ENCODE data around the gene TTC28. TPM values are rescaled to one million over a fixed set of nuclear protein-coding genes. Genes with fewer than 3 reads are reported as not detected.
"Not testable (repeated sequence)": the region's sequence is repeated elsewhere in the genome, so short reads cannot be mapped to it uniquely, and the experiment has no call there.

TTC28 gene
- total RNA-seq, 1 donor from 2014 or later, result 79.5 TPM

DNA sequence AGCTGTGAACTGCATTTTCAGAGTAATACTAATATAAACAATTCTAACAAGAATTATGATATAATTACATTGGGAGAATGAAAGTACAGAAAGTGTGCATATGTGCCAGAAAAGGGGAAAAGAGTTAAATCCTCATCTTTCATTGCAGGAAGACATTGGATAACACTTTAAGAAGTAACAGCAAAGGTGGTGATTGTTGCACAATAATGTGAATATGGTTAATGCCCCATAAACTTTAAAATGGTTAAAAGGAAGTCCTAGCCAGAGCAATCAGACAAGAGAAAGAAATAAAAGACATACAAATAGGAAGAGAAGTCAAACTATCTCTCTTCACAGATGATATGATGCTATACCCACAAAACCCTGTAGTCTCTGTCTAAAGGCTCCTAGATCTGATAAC is 111.5 kb downstream of the TTC28 start:
- no peak for DNase-seq (ENCODE audit: low spot score in 2 of 2)
- no peak for FAIRE-seq

DNA sequence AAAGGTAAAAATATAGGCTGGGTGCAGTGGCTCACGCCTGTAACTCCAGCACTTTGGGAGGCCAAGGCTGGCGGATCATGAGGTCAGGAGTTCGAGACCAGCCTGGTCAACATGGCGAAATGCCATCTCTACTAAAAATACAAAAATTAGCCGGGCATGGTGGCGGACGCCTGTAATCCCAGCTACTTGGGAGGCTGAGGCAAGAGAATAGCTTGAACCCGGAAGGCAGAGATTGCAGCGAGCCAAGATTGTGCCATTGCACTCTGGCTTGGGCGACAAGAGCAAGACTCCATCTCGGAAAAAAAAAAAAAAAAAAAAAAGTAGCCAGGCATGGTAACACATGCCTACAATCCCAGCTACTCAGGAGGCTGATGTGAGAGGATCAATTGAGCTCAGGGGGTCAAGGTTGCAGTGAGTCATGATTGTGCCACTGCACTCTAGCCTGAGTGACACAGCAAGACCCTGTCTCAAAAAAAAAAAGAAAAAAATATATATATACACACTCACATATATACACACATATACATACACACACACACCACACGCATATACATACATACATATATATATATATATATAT is 112.6 kb downstream of the TTC28 start:
- not testable (repeated sequence) for DNase-seq (ENCODE audit: low spot score in 2 of 2); FAIRE-seq

DNA sequence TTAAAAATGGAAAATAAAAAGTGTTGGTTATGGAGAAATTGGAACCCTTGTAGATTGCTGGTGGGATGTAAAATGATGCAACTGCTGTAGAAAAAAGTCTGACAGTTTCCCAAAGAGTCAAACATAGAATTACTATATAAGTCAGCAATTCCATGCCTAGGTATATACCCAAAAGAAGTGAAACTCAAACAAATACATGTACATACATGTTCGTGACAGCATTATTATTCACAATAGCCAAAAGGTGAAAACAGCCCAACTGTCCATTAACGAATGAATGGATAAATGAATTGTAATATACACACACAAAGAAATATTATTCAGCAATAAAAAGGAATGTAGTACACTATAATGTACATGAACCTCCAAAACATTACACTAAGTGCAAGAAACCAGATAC is 116.0 kb downstream of the TTC28 start:
- no peak for FAIRE-seq
- no peak for DNase-seq (ENCODE audit: low spot score in 2 of 2)

DNA sequence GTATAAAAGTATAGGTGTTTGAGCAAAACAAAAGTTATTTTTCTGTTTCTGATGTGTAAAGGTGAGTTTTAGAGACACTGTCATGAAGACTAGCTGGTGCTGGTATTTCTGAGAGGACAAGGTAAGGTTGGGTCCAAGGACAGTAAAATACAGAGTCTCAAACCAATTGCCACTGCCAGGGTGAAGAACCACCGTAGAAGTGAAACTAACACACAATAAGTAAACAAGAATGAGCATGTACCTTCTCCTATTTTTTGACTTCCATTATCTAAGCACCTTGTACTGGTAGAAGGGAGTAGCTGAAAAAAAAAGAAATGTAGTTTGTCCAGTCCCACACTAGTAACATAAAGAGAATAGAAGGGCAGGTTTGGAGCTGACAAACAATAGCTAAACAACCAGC is 117.3 kb downstream of the TTC28 start:
- no peak for FAIRE-seq
- no peak for DNase-seq (ENCODE audit: low spot score in 2 of 2)

DNA sequence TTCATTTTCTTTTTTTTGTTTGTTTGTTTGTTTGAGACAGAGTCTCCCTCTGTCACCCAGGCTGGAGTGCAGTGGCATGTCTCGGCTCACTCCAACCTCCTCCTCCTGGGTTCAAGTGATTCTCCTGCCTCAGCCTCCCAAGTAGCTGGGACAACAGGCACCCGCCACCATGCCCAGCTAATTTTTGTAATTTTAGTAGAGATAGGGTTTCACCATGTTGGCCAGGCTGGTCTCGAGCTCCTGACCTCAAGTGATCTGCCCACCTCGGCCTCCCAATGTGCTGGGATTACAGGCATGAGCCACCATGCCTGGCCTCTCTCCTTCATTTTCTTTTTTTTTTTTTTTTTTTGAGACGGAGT is 118.9 kb downstream of the TTC28 start:
- not testable (repeated sequence) for FAIRE-seq; DNase-seq (ENCODE audit: low spot score in 2 of 2)

DNA sequence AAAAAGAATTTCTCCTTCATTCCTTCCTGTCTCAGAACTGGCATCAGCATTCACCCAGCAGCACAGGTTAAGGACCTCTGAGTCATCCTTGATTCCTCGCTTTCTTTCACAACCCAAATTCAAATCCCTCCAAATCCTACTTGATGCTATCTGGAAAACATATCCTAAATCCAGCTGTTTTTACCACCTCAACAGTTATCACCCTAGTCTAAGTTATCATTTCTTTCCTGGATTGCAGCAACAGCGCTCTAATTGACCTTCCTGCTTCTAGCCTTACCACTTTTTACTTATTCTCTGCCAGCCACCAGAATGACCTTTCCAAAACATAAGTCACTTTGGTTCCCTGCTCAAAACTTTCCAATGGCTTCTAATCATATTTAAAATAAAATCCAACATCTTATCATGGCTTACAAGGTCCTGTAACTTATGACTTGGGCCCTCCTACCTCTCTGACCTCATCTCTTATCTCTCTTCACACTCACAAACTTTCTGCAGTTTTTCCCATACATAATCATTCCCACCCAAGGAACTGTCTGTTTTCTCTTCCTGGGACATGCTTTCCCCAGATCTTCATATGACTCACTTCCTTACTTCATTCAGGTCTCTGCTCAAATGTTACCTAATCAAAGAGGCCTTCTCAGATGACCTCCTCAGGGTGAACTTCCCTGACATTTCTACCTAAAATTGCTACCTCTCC is 119.4 kb downstream of the TTC28 start:
- FAIRE-seq (no peak), DNase-seq (ENCODE audit: low spot score in 2 of 2) (no peak)

DNA sequence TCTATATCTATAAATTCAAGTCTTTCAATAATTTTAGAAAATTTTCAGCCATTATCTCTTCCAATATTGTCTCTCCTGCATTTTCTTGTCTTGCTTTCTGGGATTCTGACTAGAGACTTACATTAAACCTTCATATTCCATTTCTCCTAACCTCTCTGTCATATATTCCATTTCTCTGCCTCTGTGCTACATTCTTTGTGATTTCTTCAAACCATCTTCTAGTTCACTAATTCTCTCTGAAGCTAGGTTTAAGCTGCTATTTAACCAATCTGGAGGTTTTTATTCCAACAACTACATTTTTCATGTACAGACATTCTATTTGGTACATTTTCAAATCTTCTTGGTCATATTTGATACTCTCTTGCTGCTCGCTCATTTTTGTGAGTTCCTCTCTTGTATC is 122.5 kb downstream of the TTC28 start:
- no peak for FAIRE-seq
- DNase-seq (ENCODE audit: low spot score in 2 of 2), result no peak

DNA sequence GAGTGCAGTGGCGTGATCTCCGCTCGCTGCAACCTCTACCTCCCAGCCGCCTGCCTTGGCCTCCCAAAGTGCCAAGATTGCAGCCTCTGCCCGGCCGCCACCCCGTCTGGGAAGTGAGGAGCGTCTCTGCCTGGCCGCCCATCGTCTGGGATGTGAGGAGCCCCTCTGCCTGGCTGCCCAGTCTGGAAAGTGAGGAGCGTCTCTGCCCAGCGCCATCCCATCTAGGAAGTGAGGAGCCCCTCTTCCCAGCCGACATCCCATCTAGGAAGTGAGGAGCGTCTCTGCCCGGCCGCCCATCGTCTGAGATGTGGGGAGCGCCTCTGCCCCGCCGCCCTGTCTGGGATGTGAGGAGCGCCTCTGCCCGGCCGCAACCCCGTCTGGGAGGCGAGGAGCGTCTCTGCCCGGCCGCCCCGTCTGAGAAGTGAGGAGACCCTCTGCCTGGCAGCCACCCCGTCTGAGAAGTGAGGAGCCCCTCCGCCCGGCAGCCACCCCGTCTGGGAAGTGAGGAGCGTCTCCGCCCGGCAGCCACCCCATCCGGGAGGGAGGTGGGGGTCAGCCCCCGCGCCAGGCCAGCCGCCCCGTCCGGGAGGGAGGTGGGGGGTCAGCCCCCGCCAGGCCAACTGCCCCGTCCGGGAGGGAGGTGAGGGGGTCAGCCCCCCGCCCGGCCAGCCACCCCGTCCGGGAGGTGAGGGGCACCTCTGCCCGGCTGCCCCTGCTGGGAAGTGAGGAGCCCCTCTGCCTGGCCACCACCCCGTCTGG is 126.4 kb downstream of the TTC28 start:
- not testable (repeated sequence) for FAIRE-seq; DNase-seq (ENCODE audit: low spot score in 2 of 2)

DNA sequence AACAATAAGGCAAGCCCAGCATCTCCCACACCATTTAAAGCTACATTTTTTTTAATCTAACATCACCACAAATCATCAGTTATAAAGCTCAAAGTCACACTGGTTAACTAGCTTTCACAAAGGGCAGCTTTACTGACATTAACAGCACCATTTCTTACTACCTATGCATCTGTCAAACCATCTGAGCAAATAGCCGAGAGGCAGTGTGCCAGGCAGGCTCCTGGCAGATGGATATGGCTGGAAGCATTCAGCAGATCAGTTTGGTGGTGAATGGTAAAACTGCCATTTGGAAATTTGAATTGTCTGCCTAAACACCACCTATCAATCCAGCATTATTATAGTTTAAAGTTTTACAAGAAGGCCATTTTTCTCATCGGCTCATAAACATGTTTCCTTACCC is 131.2 kb downstream of the TTC28 start:
- DNase-seq (ENCODE audit: low spot score in 2 of 2) (no peak), FAIRE-seq (no peak)

DNA sequence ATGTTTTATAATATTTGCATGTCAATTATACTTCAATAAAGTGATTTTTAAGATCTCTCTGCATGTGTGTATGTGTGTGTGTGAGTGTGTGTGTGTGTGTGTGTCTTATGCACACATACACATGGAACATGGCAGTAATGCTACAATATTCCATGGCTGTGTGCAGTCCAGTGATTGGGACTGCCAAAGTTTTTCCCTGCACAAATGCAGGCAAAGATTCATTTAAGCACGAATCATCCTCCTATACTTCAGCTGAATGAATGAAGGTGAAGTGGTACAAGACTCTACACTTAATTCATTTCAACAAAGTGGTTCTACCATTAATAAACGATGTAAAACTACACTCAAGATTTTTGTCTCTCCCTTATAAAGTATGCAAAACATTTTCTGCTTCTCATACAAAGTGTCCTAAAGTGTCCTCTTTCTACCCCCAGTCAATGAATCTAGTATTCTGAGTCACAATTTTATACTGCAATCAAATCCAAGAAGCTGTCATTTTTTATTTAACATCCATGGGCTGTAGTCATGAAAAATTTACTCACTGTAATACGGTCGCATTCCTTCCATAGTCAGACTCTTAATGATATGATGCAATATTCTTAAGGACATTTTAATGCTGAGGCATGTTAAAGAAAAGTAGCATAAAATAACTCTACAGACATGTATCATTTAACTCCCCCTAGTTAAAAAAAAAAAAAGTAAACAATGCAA is 132.4 kb downstream of the TTC28 start:
- no peak for FAIRE-seq
- DNase-seq (ENCODE audit: low spot score in 2 of 2), result no peak

DNA sequence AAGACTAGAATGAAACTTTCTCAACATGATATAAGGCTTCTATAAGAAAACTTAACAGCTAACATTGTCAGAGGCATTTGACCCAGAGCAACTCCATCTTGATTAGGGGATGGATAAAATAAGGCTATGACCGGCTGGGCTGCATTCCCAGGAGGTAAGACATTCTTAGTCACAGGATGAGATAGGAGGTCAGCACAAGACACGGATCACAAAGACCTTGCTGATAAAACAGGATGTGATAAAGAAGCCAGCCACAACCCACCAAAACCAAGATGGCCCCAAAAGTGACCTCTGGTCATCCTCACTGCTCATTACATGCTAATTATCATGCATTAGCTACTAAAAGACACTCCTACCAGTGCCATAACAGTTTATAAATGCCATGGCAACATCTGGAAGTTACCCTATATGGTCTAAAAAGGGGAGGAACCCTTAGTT is 135.2 kb downstream of the TTC28 start:
- DNase-seq (ENCODE audit: low spot score in 2 of 2), result no peak
- FAIRE-seq, result no peak

DNA sequence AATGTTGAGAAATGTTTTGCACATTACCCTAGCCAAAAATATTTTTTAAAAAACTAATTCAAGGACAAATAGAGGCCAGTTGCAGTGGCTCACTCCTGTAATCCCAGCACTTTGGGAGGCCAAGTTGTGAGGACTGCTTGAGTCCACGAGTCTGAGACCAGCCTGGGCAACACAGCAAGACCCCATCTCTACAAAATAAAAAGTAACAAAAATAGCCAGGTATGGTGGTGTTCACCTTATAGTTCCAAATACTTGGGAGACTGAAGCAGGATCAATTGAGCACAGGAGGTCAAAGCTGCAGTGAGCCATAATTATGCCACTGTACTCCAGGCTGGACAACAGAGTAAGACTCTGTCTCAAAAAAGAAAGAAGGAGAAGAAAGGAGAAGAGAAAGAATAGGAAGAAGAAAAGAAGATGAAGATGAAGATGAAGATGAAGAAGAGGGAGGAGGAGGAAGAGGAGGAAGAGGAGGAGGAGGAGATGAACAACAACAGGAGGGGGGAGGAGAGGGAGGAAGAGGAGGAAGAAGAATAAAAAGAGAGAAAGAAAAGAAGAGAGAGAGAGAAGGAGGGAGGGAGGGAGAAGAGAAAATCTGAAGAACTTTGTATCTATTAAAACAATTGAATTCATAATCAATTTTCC is 136.5 kb downstream of the TTC28 start:
- no peak for FAIRE-seq

DNA sequence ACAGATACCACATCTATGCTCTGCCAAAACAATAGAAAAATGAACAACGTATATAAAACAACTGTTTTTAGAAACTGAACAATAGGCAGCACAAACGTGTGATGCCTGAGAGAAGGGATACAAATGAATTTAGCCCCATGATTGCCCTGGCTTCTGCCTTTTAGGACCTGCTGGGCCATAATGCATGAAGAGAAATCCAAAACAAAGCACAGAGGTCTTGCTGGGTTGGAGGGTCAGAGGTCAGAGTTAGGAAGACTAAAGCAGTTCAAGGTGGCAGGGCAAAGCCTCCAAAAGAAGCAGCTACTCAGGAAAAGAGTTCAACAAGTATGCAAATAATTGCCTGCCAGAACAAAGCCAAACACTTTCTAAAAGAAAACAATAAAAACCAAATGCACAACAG is 138.5 kb downstream of the TTC28 start:
- FAIRE-seq (no peak), DNase-seq (ENCODE audit: low spot score in 2 of 2) (no peak)

More for the DNA sequence above, 136.5 kb downstream of the TTC28 start:
- no peak for DNase-seq (ENCODE audit: low spot score in 2 of 2)

DNA sequence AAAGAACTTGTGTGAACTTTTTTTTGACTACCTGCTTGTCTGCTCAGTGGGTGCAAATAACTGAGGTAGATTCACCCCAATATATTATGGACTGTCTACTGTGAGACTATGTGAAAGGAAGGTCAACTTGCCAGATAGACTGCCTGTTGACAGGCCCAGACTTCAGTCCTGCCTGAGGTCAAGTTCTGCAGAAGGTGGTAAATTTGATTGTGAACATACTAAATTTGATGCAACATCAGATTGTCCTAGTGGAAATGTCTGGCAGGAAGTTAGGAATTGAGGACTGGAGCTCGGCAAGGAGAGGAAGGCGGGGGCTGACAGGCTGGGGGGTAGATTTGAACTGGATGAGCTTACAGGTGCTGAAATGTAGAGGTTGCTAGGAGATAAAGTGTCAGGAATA is 140.7 kb downstream of the TTC28 start:
- no peak for DNase-seq (ENCODE audit: low spot score in 2 of 2)
- no peak for FAIRE-seq

DNA sequence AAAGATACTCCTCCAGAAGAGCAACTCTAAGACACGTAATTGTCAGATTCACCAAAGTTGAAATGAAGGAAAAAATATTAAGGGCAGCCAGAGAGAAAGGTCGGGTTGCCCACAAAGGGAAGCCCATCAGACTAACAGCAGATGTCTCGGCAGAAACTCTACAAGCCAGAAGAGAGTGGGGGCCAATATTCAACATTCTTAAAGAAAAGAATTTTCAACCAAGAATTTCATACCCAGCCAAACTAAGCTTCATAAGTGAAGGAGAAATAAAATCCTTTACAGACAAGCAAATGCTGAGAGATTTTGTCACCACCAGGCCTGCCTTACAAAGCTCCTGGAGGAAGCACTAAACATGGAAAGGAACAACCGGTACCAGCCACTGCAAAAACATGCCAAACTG is 149.1 kb downstream of the TTC28 start:
- FAIRE-seq; DNase-seq (ENCODE audit: low spot score in 2 of 2): not testable (repeated sequence)

DNA sequence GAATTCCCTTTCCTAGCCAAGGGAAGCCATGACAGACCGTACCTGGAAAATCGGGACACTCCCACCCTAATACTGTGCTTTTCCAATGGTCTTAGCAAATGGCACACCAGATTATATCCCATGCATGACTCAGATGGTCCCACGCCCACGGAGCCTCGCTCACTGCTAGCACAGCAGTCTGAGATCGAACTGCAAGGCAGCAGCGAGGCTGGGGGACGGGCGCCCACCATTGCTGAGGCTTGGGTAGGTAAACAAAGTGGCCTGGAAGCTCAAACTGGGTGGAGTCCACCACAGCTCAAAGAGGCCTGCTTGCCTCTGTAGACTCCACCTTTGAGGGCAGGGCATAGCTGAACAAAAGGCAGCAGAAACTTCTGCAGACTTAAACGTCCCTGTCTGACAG is 150.5 kb downstream of the TTC28 start:
- not testable (repeated sequence) for FAIRE-seq; DNase-seq (ENCODE audit: low spot score in 2 of 2)

DNA sequence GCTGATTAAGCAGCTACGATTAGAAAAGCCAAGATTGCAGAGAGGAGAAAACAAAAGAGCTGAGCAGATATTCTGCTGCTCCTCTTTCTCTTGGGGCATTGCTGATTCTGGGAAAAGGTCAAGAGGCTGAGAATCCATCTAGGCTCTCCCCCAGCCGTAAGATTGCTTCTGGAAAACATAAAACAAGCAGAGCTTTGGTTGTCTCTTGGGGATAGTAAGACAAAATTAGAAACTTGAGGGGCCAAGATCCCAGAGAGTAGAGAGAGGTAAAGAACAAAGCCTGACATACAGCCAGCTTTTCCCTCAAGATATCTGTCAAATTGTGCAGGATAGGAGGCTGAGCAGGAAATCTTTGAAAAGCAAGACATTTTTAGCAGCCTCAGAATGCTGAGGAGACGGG is 158.2 kb downstream of the TTC28 start:
- FAIRE-seq (no peak), DNase-seq (ENCODE audit: low spot score in 2 of 2) (no peak)

DNA sequence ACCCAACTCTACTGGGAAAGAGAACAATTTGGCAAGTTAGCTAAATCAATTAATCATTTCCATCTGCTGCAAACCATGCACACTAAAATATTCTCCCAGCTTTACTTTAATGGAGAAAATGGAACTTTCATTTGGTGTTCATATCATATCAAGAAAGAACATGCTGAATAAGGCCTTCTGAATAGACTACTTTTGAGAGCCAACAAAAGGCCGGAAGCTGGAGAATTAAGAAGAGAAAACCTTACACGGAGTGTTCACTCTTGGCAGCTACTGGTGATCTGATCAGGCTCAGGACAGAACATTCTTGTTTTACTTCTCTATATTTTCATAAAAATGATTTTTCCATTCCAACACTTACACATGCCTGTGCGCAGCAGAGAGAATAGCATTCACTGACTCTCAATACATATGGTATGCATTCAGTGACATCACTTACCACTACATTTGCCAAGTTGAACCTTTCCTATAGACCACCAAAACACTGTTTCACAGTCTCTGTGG is 165.3 kb downstream of the TTC28 start:
- FAIRE-seq, result no peak
- DNase-seq (ENCODE audit: low spot score in 2 of 2), result no peak

DNA sequence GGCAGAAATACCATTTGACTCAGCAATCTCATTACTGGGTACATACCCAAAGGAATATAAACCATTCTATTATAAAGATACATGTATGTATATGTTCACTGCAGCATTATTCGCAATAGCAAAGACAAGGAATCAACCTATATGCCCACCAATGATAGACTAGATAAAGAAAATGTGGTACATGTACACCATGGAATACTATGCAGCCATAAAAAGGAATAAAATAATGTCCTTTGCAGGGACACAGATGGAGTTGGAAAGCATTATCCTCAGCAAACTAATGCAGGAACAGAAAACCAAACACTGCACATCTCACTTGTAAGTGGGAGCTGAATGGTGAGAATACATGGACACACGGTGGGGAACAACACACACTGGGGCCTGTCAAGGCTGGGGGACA is 167.3 kb downstream of the TTC28 start:
- DNase-seq (ENCODE audit: low spot score in 2 of 2); FAIRE-seq: not testable (repeated sequence)

DNA sequence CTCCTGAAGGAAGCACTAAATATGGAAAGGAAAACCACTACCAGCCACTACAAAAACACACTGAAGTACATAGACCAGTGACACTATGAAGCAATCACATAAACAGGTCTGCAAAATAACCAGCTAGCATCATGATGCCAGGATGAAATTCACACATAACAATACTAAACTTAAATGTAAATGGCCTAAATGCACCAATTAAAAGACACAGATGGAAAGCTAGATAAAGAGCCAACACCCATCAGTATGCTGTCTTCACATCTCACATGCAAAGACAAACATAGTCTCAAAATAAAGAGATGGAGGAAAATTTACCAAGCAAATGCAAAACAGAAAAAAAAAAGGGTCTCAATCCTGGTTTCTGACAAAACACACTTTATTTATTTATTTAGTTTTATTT is 171.7 kb downstream of the TTC28 start:
- no peak for DNase-seq (ENCODE audit: low spot score in 2 of 2)
- FAIRE-seq, result no peak
